AG04449 (cell line): ENCODE data around the gene KCNC3.

ENCODE experiments used
- CTCF ChIA-PET: fragments of 350-600 bp; formaldehyde crosslinking; extraction: SDS; loops from one replicate; lab custom pipeline; 2021; ENCODE audit warnings: antibody characterized with exemption; lab: Yijun Ruan, JAX
- POLR2A ChIA-PET: fragments of 400-600, 350-600 bp; formaldehyde crosslinking; extraction: SDS; loops from one replicate; lab custom pipeline; 2020; ENCODE audit warnings: antibody characterized with exemption, inconsistent platforms; lab: Yijun Ruan, JAX
- DNase-seq: peaks from one replicate; pipeline ENCODE4 v3.0.0-alpha.2; 2010; ENCODE audit warnings: low read depth, low spot score
- H3K4me3 ChIP-seq: 2 replicates; pipeline ENCODE4 v1.5.1; 2011; ENCODE audit warnings: low read depth, mild to moderate bottlenecking, control low read depth, low read length
- CTCF ChIP-seq: IDR thresholded peaks from one replicate; pipeline ENCODE4 v1.5.1; 2011; ENCODE audit warnings: mild to moderate bottlenecking, moderate library complexity, low read length, control low read depth, inconsistent platforms; ENCODE audit not compliant: insufficient read depth; ENCODE audit errors: missing control alignments

Gene KCNC3

GRCh38 chr19:50281491-50281890 is 47.7 kb downstream of the KCNC3 start:
- TF ChIP-seq CTCF: no peak

GRCh38 chr19:50280983-50281382 is 48.2 kb downstream of the KCNC3 start:
- ChIA-PET CTCF (no interaction called here), POLR2A (no interaction called here)
- TF ChIP-seq CTCF: no peak
- no peak for DNase-seq
- H3K4me3 ChIP-seq: no peak overlapping the region

More at GRCh38 chr19:50281491-50281890, 47.7 kb downstream of the KCNC3 start:
- ChIA-PET CTCF (no interaction called here), POLR2A (no interaction called here)
- DNase-seq: no peak
- H3K4me3 ChIP-seq: no peak overlapping the region

- H3K4me3 ChIP-seq: no peak overlapping the region
- no peak for TF ChIP-seq CTCF
- POLR2A ChIA-PET: no interaction called here
- no peak for DNase-seq
- CTCF ChIA-PET: no interaction called here
Measured at GRCh38 chr19:50280074-50280473, 49.1 kb downstream of the KCNC3 start.

- CTCF ChIA-PET: no interaction called here
- no peak overlapping the region for H3K4me3 ChIP-seq
- TF ChIP-seq CTCF: no peak
- POLR2A ChIA-PET: no interaction called here
- no peak for DNase-seq
Measured at GRCh38 chr19:50277966-50278580, 51.1 kb downstream of the KCNC3 start.

GRCh38 chr19:50276370-50277063 is 52.7 kb downstream of the KCNC3 start:
- ChIA-PET CTCF (no interaction called here), POLR2A (no interaction called here)
- DNase-seq: no peak
- H3K4me3 ChIP-seq: no peak overlapping the region
- TF ChIP-seq CTCF: no peak

- POLR2A ChIA-PET: no interaction called here
- no peak for DNase-seq
- H3K4me3 ChIP-seq: no peak overlapping the region
- CTCF ChIA-PET: no interaction called here
- TF ChIP-seq CTCF: no peak
Measured at GRCh38 chr19:50275577-50276368, 53.4 kb downstream of the KCNC3 start.
